ENCODE results near the gene IL17REL.
"Not testable (repeated sequence)": the region's sequence is repeated elsewhere in the genome, so short reads cannot be mapped to it uniquely, and the experiment has no call there.

The IL17REL gene

GRCh38 chr22:49992921-49993648 lies 19.5 kb downstream of the IL17REL start:
- DNase-seq (ENCODE audit: low read depth, low spot score): no peak

GRCh38 chr22:49991907-49992533 lies 20.5 kb downstream of the IL17REL start:
- no peak for DNase-seq (ENCODE audit: low read depth, low spot score)
- H3K36me3 ChIP-seq (ENCODE audit: insufficient read depth, low read length): no peaks in the 10 kb centered on the region
- H3K9ac ChIP-seq (ENCODE audit: insufficient read length): no peak overlapping the region
- H3K9me3 ChIP-seq (ENCODE audit: low read depth, low read length): peaks cover 7% of the 10 kb centered on the region
- no peak overlapping the region for H3K4me3 ChIP-seq
- H3K27ac ChIP-seq: no peak overlapping the region
- TF ChIP-seq EZH2 (IDR thresholded peaks at IDR 0.05): no peak
- TF ChIP-seq FOXP2 (optimal IDR thresholded peaks at IDR 0.05; ENCODE audit: control extremely low read depth, extremely low read length, insufficient read depth): no peak
- TF ChIP-seq POLR2AphosphoS5 (IDR thresholded peaks at IDR 0.05; ENCODE audit: borderline replicate concordance, low read depth, low read length): no peak

More at GRCh38 chr22:49992921-49993648, 19.5 kb downstream of the IL17REL start:
- H3K9me3 ChIP-seq (ENCODE audit: low read depth, low read length): peaks cover 7% of the 10 kb centered on the region
- no peak overlapping the region for H3K27ac ChIP-seq
- no peak overlapping the region for H3K9ac ChIP-seq (ENCODE audit: insufficient read length)
- no peaks in the 10 kb centered on the region for H3K36me3 ChIP-seq (ENCODE audit: insufficient read depth, low read length)
- TF ChIP-seq FOXP2 (optimal IDR thresholded peaks at IDR 0.05; ENCODE audit: control extremely low read depth, extremely low read length, insufficient read depth): no peak
- TF ChIP-seq EZH2 (IDR thresholded peaks at IDR 0.05): no peak
- TF ChIP-seq POLR2AphosphoS5 (IDR thresholded peaks at IDR 0.05; ENCODE audit: borderline replicate concordance, low read depth, low read length): no peak
- no peak overlapping the region for H3K4me3 ChIP-seq

GRCh38 chr22:49991167-49991566 lies 21.4 kb downstream of the IL17REL start:
- no peak overlapping the region for H3K9ac ChIP-seq (ENCODE audit: insufficient read length)
- no peak for TF ChIP-seq POLR2AphosphoS5 (IDR thresholded peaks at IDR 0.05; ENCODE audit: borderline replicate concordance, low read depth, low read length)
- no peak for TF ChIP-seq FOXP2 (optimal IDR thresholded peaks at IDR 0.05; ENCODE audit: control extremely low read depth, extremely low read length, insufficient read depth)
- no peak for TF ChIP-seq EZH2 (IDR thresholded peaks at IDR 0.05)
- H3K27ac ChIP-seq: no peak overlapping the region
- no peaks in the 10 kb centered on the region for H3K36me3 ChIP-seq (ENCODE audit: insufficient read depth, low read length)
- H3K4me3 ChIP-seq: no peak overlapping the region
- no peak for DNase-seq (ENCODE audit: low read depth, low spot score)
- peaks cover 12% of the 10 kb centered on the region for H3K9me3 ChIP-seq (ENCODE audit: low read depth, low read length)

- not testable (repeated sequence) for DNase-seq (ENCODE audit: low read depth, low spot score); H3K4me3 ChIP-seq; H3K9ac ChIP-seq (ENCODE audit: insufficient read length); H3K36me3 ChIP-seq (ENCODE audit: insufficient read depth, low read length); H3K27ac ChIP-seq
- H3K9me3 ChIP-seq (ENCODE audit: low read depth, low read length): peaks cover 12% of the 10 kb centered on the region
Observed at GRCh38 chr22:49989826-49990225, 22.7 kb downstream of the IL17REL start.

GRCh38 chr22:49986325-49986724 lies 26.2 kb downstream of the IL17REL start:
- Histone ChIP-seq H3K9me3 (ENCODE audit: low read depth, low read length) (peaks cover 8% of the 10 kb centered on the region), H3K36me3 (ENCODE audit: insufficient read depth, low read length) (no peaks in the 10 kb centered on the region), H3K9ac (ENCODE audit: insufficient read length) (no peak overlapping the region), H3K4me3 (no peak overlapping the region), H3K27ac (no peak overlapping the region)
- TF ChIP-seq FOXP2 (optimal IDR thresholded peaks at IDR 0.05; ENCODE audit: control extremely low read depth, extremely low read length, insufficient read depth) (no peak), POLR2AphosphoS5 (IDR thresholded peaks at IDR 0.05; ENCODE audit: borderline replicate concordance, low read depth, low read length) (no peak), EZH2 (IDR thresholded peaks at IDR 0.05) (no peak)
- no peak for DNase-seq (ENCODE audit: low read depth, low spot score)

- Histone ChIP-seq H3K36me3 (ENCODE audit: insufficient read depth, low read length) (no peaks in the 10 kb centered on the region), H3K9ac (ENCODE audit: insufficient read length) (no peak overlapping the region), H3K27ac (no peak overlapping the region), H3K9me3 (ENCODE audit: low read depth, low read length) (peaks cover 8% of the 10 kb centered on the region), H3K4me3 (no peak overlapping the region)
- TF ChIP-seq POLR2AphosphoS5 (IDR thresholded peaks at IDR 0.05; ENCODE audit: borderline replicate concordance, low read depth, low read length) (no peak), EZH2 (IDR thresholded peaks at IDR 0.05) (no peak), FOXP2 (optimal IDR thresholded peaks at IDR 0.05; ENCODE audit: control extremely low read depth, extremely low read length, insufficient read depth) (no peak)
- DNase-seq (ENCODE audit: low read depth, low spot score): no peak
Observed at GRCh38 chr22:49983148-49984042, 29.2 kb downstream of the IL17REL start.

- not testable (repeated sequence) for H3K4me3 ChIP-seq; DNase-seq (ENCODE audit: low read depth, low spot score); H3K9ac ChIP-seq (ENCODE audit: insufficient read length); H3K9me3 ChIP-seq (ENCODE audit: low read depth, low read length); H3K36me3 ChIP-seq (ENCODE audit: insufficient read depth, low read length); H3K27ac ChIP-seq
Observed at GRCh38 chr22:49981799-49982198, 30.8 kb downstream of the IL17REL start.

- no peak overlapping the region for H3K27ac ChIP-seq
- H3K36me3 ChIP-seq (ENCODE audit: insufficient read depth, low read length): no peaks in the 10 kb centered on the region
- H3K9ac ChIP-seq (ENCODE audit: insufficient read length): no peak overlapping the region
- no peak overlapping the region for H3K4me3 ChIP-seq
- no peak for DNase-seq (ENCODE audit: low read depth, low spot score)
- no peak for TF ChIP-seq FOXP2 (optimal IDR thresholded peaks at IDR 0.05; ENCODE audit: control extremely low read depth, extremely low read length, insufficient read depth)
- no peak for TF ChIP-seq POLR2AphosphoS5 (IDR thresholded peaks at IDR 0.05; ENCODE audit: borderline replicate concordance, low read depth, low read length)
- no peak for TF ChIP-seq EZH2 (IDR thresholded peaks at IDR 0.05)
- H3K9me3 ChIP-seq (ENCODE audit: low read depth, low read length): peaks cover 3% of the 10 kb centered on the region
Observed at GRCh38 chr22:49979587-49980264, 32.8 kb downstream of the IL17REL start.
